SKM-1 treated with dmso at 0.1 percent for 144 hours (cell line): ENCODE results near the gene ITLN1.

Experiments
- DNase-seq: peaks from one replicate; lab custom pipeline; 2025; ENCODE audit not compliant: unreplicated experiment; lab: John Stamatoyannopoulos, UW

The ITLN1 gene

GRCh38 chr1:160826546-160826945 lies 58.4 kb downstream of the ITLN1 start:
- DNase-seq: no peak
